SHP77 treated with DMSO at 0.1 percent for 48 hours (cell line): Measurements from ENCODE around the gene ZNF385A.

ENCODE experiments used
- DNase-seq: peaks from one replicate; lab custom pipeline; 2025; lab: John Stamatoyannopoulos, UW

ZNF385A gene

GRCh38 chr12:54384591-54385041 lies at the start of gene ZNF385A:
ZNF385A (minus strand) TSS chr12:54384733; CDS start chr12:54384514, 219 bp downstream.
- no peak for DNase-seq

GRCh38 chr12:54432815-54433164 lies 48.3 kb upstream of the ZNF385A start:
- DNase-seq = no peak

GRCh38 chr12:54431911-54432814 lies 47.6 kb upstream of the ZNF385A start:
- DNase-seq = no peak

GRCh38 chr12:54430471-54431069 lies 46.0 kb upstream of the ZNF385A start:
- no peak for DNase-seq

GRCh38 chr12:54429014-54429471 lies 44.5 kb upstream of the ZNF385A start:
- DNase-seq = no peak

GRCh38 chr12:54428050-54429013 lies 43.8 kb upstream of the ZNF385A start:
- no peak for DNase-seq

- DNase-seq = no peak
These were observed 42.6 kb upstream of the ZNF385A start for GRCh38 chr12:54427106-54427505.

GRCh38 chr12:54426690-54427089 lies 42.2 kb upstream of the ZNF385A start:
- no peak for DNase-seq

- DNase-seq = no peak
These were observed 41.2 kb upstream of the ZNF385A start for GRCh38 chr12:54425702-54426101.

GRCh38 chr12:54424224-54424623 lies 39.7 kb upstream of the ZNF385A start:
- no peak for DNase-seq

- no peak for DNase-seq
These were observed 39.2 kb upstream of the ZNF385A start for GRCh38 chr12:54423816-54424150.

- DNase-seq = no peak
These were observed 37.3 kb upstream of the ZNF385A start for GRCh38 chr12:54421879-54422250.

GRCh38 chr12:54421175-54421878 lies 36.8 kb upstream of the ZNF385A start:
- DNase-seq = no peak

GRCh38 chr12:54420766-54421144 lies 36.2 kb upstream of the ZNF385A start:
- no peak for DNase-seq

- DNase-seq = no peak
These were observed 34.8 kb upstream of the ZNF385A start, which contains the start of gene ITGA5 for GRCh38 chr12:54419088-54419887. ITGA5 (minus strand) TSS chr12:54419266; CDS start chr12:54419198, 68 bp downstream.

- DNase-seq = no peak
These were observed 34.0 kb upstream of the ZNF385A start for GRCh38 chr12:54418441-54419087.

GRCh38 chr12:54417712-54418440 lies 33.3 kb upstream of the ZNF385A start:
- no peak for DNase-seq

- DNase-seq = no peak
These were observed 32.4 kb upstream of the ZNF385A start for GRCh38 chr12:54416687-54417603.
